ENCODE data around the gene TCHH.

Gene TCHH

DNA sequence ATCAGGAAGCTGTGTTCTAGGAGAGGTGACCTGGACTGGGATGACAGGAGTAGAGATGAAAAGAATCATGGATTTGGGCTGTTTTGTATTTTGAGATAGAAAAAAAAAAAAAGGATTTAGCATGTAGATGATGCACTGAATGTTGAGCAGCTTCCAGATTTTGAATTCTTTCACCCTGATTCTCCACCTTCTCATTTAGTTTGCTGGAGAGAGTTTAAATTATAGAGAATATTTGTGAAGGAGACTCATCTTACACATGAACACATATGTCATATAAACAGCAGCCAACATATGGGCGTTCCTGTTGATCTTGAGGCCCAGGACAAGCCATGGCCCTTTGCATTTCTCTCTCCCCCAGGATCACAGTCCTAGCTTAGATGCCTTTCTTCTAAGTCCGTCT, 36.4 kb upstream of the TCHH start:
- Histone ChIP-seq H3K79me2 (ENCODE audit: insufficient read depth, low read length) (no peaks in the 10 kb centered on the region), H3K27me3 (ENCODE audit: low read length) (0 out of 2 replicates have a peak, but pooled peaks cover 5% of the 10 kb centered on the region), H3K9me2 (replicated peaks; ENCODE audit: insufficient read depth, low read length) (no peaks in the 10 kb centered on the region), H3K4me3 (ENCODE audit: insufficient read depth, low read length, poor library complexity, severe bottlenecking) (no peak overlapping the region), H3K9ac (ENCODE audit: low read length) (no peak overlapping the region), H3K36me3 (ENCODE audit: low read length) (no peaks in the 10 kb centered on the region), H3K27ac (ENCODE audit: low read depth, low read length) (no peak overlapping the region), H2AFZ (ENCODE audit: low read depth, low read length, severe bottlenecking) (no peak overlapping the region), H3K9me3 (ENCODE audit: insufficient read depth, low read length) (peaks cover 15% of the 10 kb centered on the region; the same call in 1 of the 2 replicates), H4K20me1 (ENCODE audit: low read depth, low read length) (no peaks in the 10 kb centered on the region), H3K4me2 (ENCODE audit: low read depth, low read length, poor library complexity, severe bottlenecking) (no peak overlapping the region), H3F3A (ENCODE audit: insufficient read depth) (no peaks in the 10 kb centered on the region)
- TF ChIP-seq EZH2phosphoT487 (conservative IDR thresholded peaks at IDR 0.05; ENCODE audit: low read length): no peak
- TF ChIP-seq, protein P1, sequence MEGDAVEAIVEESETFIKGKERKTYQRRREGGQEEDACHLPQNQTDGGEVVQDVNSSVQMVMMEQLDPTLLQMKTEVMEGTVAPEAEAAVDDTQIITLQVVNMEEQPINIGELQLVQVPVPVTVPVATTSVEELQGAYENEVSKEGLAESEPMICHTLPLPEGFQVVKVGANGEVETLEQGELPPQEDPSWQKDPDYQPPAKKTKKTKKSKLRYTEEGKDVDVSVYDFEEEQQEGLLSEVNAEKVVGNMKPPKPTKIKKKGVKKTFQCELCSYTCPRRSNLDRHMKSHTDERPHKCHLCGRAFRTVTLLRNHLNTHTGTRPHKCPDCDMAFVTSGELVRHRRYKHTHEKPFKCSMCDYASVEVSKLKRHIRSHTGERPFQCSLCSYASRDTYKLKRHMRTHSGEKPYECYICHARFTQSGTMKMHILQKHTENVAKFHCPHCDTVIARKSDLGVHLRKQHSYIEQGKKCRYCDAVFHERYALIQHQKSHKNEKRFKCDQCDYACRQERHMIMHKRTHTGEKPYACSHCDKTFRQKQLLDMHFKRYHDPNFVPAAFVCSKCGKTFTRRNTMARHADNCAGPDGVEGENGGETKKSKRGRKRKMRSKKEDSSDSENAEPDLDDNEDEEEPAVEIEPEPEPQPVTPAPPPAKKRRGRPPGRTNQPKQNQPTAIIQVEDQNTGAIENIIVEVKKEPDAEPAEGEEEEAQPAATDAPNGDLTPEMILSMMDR (IDR thresholded peaks at IDR 0.05; ENCODE audit: insufficient read depth, low read length, poor library complexity, severe bottlenecking): no peak

DNA sequence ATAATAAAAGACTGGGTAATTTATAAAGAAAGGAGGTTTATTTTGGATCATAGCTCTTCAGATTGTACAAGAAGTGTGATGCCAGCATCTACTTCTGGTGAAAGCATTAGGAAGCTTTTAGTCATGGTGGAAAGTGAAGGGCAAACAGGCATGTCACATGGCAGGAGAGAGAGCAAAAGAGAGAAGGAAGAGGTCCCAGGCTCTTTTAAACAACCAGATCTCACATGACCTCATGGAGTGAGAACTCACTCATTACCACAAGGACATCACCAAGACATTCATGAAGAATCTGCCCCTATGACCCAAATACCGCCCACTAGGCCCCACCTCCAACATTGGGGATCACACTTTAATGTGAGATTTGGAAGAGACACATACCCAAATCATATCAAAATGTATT, 33.7 kb upstream of the TCHH start:
- no peaks in the 10 kb centered on the region for H3F3A ChIP-seq (ENCODE audit: insufficient read depth)
- no peaks in the 10 kb centered on the region for H4K20me1 ChIP-seq (ENCODE audit: low read depth, low read length)
- H3K27me3 ChIP-seq (ENCODE audit: low read length): 0 out of 2 replicates have a peak, but pooled peaks cover 5% of the 10 kb centered on the region
- no peaks in the 10 kb centered on the region for H3K36me3 ChIP-seq (ENCODE audit: low read length)
- no peak overlapping the region for H3K4me2 ChIP-seq (ENCODE audit: low read depth, low read length, poor library complexity, severe bottlenecking)
- no peak overlapping the region for H3K27ac ChIP-seq (ENCODE audit: low read depth, low read length)
- H3K9me2 ChIP-seq (replicated peaks; ENCODE audit: insufficient read depth, low read length): no peaks in the 10 kb centered on the region
- TF ChIP-seq, protein P1 (IDR thresholded peaks at IDR 0.05; ENCODE audit: insufficient read depth, low read length, poor library complexity, severe bottlenecking): no peak
- TF ChIP-seq EZH2phosphoT487 (conservative IDR thresholded peaks at IDR 0.05; ENCODE audit: low read length): no peak
- H2AFZ ChIP-seq (ENCODE audit: low read depth, low read length, severe bottlenecking): no peak overlapping the region
- H3K79me2 ChIP-seq (ENCODE audit: insufficient read depth, low read length): no peaks in the 10 kb centered on the region
- H3K9me3 ChIP-seq (ENCODE audit: insufficient read depth, low read length): peaks cover 20% of the 10 kb centered on the region; the same call in 1 of the 2 replicates
- H3K9ac ChIP-seq (ENCODE audit: low read length): no peak overlapping the region
- H3K4me3 ChIP-seq (ENCODE audit: insufficient read depth, low read length, poor library complexity, severe bottlenecking): no peak overlapping the region

DNA sequence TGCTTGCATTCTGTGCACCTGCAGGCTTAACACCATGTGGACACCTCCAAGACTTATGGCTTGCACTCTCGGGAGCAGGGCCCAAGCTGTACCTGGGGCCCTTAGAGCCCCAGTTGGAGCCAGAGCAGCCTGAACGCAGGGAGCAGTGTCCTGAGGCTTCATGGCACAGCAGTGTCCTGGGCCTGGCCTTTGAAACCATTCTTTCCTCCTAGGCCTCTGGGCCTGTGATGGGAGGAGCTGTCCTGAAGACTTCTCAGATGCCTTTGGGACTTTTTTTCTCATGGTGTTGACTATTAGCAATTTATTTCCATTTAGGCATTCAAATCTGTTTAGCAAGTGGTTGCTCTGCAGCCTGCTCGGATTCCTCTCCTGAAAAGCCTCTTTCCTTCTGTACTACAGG, 32.8 kb upstream of the TCHH start:
- Histone ChIP-seq H4K20me1 (ENCODE audit: low read depth, low read length) (no peaks in the 10 kb centered on the region), H3F3A (ENCODE audit: insufficient read depth) (no peaks in the 10 kb centered on the region), H3K9me3 (ENCODE audit: insufficient read depth, low read length) (peaks cover 20% of the 10 kb centered on the region; the same call in 1 of the 2 replicates), H3K79me2 (ENCODE audit: insufficient read depth, low read length) (no peaks in the 10 kb centered on the region), H2AFZ (ENCODE audit: low read depth, low read length, severe bottlenecking) (no peak overlapping the region), H3K9me2 (replicated peaks; ENCODE audit: insufficient read depth, low read length) (no peaks in the 10 kb centered on the region), H3K27ac (ENCODE audit: low read depth, low read length) (no peak overlapping the region), H3K36me3 (ENCODE audit: low read length) (no peaks in the 10 kb centered on the region), H3K4me3 (ENCODE audit: insufficient read depth, low read length, poor library complexity, severe bottlenecking) (no peak overlapping the region), H3K27me3 (ENCODE audit: low read length) (0 out of 2 replicates have a peak, but pooled peaks cover 5% of the 10 kb centered on the region), H3K9ac (ENCODE audit: low read length) (no peak overlapping the region), H3K4me2 (ENCODE audit: low read depth, low read length, poor library complexity, severe bottlenecking) (no peak overlapping the region)
- TF ChIP-seq, protein P1 (IDR thresholded peaks at IDR 0.05; ENCODE audit: insufficient read depth, low read length, poor library complexity, severe bottlenecking): no peak
- no peak for TF ChIP-seq EZH2phosphoT487 (conservative IDR thresholded peaks at IDR 0.05; ENCODE audit: low read length)
